A549 treated with RU486 at 1 μM for 4 hours (cell line): Measurements from ENCODE around the gene ANKRD2. TPM values are rescaled to one million over a fixed set of nuclear protein-coding genes. Genes with fewer than 3 reads are reported as not detected.

ENCODE experiments used
- total RNA-seq: library from RNA; stranded (reverse); fragments of 200-300 nt; extraction: Qiagen RNA extraction; gene quantifications from 5 replicates; pipeline ENCODE4 v1.2.3, GENCODE V29; 2022; ENCODE audit warnings: low read depth

Gene ANKRD2, protein sequence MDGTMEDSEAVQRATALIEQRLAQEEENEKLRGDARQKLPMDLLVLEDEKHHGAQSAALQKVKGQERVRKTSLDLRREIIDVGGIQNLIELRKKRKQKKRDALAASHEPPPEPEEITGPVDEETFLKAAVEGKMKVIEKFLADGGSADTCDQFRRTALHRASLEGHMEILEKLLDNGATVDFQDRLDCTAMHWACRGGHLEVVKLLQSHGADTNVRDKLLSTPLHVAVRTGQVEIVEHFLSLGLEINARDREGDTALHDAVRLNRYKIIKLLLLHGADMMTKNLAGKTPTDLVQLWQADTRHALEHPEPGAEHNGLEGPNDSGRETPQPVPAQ
- 2.8 to 6.8 TPM (median 4.4 TPM) in 5 replicates for total RNA-seq

DNA sequence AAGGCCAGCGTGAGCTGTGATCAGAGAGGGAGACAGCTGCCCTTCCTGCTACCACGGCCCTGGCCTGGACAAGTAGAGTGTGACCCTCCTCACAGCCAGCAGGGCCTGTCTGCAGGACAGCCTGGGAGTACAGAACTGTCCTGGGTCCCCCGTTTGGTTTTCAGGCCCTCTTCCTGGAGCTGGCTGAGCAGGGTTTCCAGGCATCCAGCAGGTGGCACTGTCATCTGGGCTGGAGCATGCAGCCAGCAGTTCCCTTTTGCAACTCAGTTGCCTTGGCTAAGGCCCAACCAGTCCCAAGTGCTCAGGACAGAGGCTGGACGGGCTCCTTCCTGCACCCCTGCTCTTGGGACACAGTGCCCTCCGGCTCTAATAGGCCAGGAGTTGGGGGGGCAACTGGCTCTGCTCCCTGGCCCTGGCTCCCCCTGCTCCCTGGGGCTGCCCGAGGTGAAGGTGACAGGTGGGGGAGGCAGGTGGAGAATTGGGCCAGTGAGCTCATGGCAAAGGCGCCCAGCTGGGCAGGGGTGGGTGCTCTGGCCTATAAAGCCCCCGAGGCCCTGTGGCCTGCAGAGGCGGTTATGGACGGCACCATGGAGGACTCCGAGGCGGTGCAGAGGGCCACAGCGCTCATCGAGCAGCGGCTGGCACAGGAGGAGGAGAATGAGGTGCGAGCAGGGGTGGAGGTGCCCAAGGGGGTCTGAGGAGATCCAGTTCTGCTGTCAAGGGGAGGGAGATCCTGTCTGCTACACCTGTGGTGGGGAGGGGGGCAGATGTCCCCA is at the start of gene ANKRD2:
Gene ANKRD2 (plus strand): TSS at position 566 of the 776 bp plus-strand sequence. CDS start 10 bp downstream, at position 576.

DNA sequence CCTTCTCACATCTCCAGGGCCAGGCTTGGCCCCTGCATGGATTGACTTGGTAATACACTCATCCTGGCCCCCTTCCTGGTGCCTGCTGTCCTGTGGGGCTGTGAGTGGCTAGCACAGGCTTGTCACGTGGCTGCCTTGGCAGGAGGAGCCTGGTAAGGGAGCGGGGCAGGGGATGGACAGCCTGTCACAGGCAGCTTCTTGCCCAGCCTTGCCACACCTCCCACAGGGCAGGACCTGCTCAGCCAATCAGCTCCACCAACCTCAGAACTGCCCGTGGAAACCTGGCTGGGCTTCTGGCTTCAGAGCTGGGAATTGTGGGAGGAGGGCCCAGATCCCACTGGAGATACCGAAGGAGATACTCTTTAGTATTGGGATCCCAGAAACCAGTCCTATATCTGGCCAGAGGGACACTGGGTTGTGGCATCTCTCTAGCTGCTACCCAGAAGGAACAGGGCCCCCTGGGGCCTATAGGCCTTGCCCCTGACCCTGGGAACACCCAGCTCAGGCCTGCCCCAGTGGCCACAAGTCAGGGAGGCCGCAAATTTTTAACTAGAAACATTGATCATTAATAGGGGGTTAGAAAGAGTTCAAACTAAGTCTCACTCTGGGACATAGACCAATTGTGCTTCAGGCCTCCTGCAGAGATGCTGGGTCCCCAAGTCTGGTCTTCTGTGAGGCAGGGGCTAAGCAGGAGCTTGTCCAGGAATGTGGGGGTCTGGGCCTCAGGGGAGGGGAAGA is 11.7 kb downstream of the ANKRD2 start, which contains the start of gene HOGA1:
Gene HOGA1 (plus strand): TSS at position 330 of the 738 bp plus-strand sequence. CDS start 315 bp downstream, at position 645.

DNA sequence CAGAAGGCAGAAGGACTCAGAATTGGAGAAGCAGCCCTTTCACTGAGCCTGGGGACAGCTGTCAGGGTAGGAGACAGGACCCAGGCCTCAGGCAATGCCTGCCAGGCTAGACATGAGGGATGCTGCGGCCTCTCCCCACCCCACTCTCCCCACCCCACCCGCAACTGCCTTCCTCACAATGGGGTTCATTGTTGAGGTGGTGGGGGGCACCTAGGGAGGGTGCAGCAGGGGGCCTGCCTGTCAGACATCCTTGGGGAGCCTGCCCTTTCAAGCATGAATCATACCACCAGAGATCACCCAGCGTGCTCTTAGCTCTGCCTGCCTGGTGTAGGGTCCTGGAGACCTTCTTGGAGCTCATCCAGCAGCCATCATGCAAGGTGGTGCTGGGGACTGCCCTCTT is 16.9 kb downstream of the ANKRD2 start, which contains the start of gene C10orf62:
Gene C10orf62 (plus strand): TSS at position 243 of the 400 bp plus-strand sequence. CDS start 177 bp downstream, outside the sequence.

DNA sequence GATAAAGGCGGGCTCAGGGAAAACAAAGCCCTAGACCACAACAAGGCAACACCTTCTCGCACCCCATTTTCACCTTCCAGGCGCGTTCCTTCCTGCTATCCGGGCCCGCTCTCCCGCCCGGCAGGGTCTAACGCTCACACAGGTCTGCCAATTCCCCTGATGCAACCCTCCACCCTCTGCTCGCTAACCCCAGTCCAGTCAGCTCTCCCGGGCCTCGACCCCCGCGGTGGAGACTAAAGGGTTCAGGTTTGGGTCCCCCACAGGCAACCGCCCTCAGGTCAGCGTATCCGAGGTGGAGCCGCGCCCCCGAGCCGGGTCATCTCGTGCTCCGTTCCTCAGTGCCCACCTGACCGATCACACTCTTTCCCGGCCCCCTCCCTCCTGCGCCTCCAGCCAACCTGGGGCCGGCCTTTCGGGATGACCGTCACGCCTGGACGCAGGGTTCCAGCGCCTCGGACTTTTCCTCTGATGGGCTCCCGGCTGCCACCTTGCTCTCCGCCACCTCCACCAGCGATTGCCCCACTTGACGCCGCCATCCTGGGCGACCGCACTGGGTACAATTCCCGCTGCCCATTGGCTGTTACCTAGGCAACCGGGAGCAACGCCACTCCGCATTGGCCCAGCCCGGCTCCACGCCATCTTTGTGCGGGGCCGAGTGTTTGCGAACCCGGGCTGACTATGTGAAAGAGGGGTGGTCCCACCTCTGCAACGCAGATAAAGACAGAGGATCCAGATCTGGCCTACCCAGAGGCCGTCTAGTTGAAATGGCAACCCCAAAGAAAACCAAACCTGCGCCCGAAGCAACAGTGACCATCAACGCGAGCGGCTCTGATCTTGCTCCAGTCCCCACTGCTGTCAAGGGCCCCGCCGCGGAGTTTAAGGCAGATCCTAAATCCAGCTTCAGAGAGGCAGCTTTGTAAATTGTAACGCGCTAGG is 60.6 kb downstream of the ANKRD2 start, which contains the start of gene MORN4:
Gene MORN4 (minus strand): TSS at position 552 of the 936 bp plus-strand sequence. CDS start 13,847 bp downstream, outside the sequence.

Other genes with a start within 250 kb of the ANKRD2 start
- 5.6 to 9.7 TPM (median 8.2 TPM) in 5 replicates for gene FRAT2, start 238.1 kb upstream of the ANKRD2 start, total RNA-seq
- 52.6 to 75.2 TPM (median 61.0 TPM) in 5 replicates for gene RRP12, start 171.4 kb upstream of the ANKRD2 start, total RNA-seq
- 555 to 637 TPM (median 622 TPM) in 5 replicates for gene PGAM1, start 146.6 kb upstream of the ANKRD2 start, total RNA-seq
- gene EXOSC1, start 126.8 kb upstream of the ANKRD2 start, total RNA-seq: 53.0 to 60.6 TPM (median 54.2 TPM) in 5 replicates
- gene ZDHHC16, start 126.6 kb upstream of the ANKRD2 start, total RNA-seq: 42.8 to 52.3 TPM (median 50.0 TPM) in 5 replicates
- gene MMS19, start 74.4 kb upstream of the ANKRD2 start, total RNA-seq: 40.8 to 46.0 TPM (median 44.2 TPM) in 5 replicates
- gene UBTD1, start 73.9 kb upstream of the ANKRD2 start, total RNA-seq: 13.2 to 19.6 TPM (median 18.9 TPM) in 5 replicates
- 0.83 to 1.7 TPM (median 0.93 TPM) in 5 replicates for gene HOGA1, start 11.6 kb downstream of the ANKRD2 start, total RNA-seq
- gene C10orf62, start 16.9 kb downstream of the ANKRD2 start, total RNA-seq: not detected in 5 replicates
- 6.1 to 7.9 TPM (median 6.8 TPM) in 5 replicates for gene MORN4, start 60.7 kb downstream of the ANKRD2 start, total RNA-seq
- 26.1 to 29.6 TPM (median 28.8 TPM) in 5 replicates for gene PI4K2A, start 67.9 kb downstream of the ANKRD2 start, total RNA-seq
- 57.9 to 112 TPM (median 85.8 TPM) in 5 replicates for gene AVPI1, start 114.5 kb downstream of the ANKRD2 start, total RNA-seq
- 36.5 to 45.4 TPM (median 39.9 TPM) in 5 replicates for gene MARVELD1, start 141.0 kb downstream of the ANKRD2 start, total RNA-seq
- 19.5 to 25.5 TPM (median 24.7 TPM) in 5 replicates for gene ZFYVE27, start 164.3 kb downstream of the ANKRD2 start, total RNA-seq
- gene SFRP5, start 199.2 kb downstream of the ANKRD2 start, total RNA-seq: 1.9 to 2.5 TPM (median 2.3 TPM) in 5 replicates